ENCODE measurements around the gene WDR77.

DNA sequence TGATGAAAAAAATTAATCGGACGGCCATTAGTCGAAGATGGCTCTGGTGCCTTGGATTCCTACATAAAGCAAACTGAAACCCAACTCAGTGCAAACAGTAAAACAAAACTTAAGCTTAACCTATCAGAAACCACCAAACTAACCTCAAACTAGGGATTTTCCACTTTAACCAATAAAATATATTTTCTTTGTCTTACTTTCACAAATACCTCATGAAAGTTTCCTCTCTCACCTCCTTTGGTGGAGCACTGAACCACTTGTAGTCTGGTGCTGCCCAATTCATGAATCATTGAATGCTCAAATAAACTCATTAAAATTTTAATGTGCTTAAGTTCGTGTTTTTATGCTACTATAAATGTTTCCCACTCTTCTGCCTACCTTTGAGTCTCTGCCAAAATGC is 47.3 kb upstream of the WDR77 start:
- TF ChIP-seq CTCF (conservative IDR thresholded peaks at IDR 0.05; ENCODE audit: low read length) (no peak), EZH2phosphoT487 (IDR thresholded peaks at IDR 0.05; ENCODE audit: borderline replicate concordance) (no peak)
